Type B pancreatic cell (in vitro differentiated cells): ENCODE measurements around the gene FBLN5. TPM values are rescaled to one million over a fixed set of nuclear protein-coding genes. Genes with fewer than 3 reads are reported as not detected.

Experiments used
- DNase-seq: peaks from one replicate; pipeline ENCODE4 v3.0.0; 2021; ENCODE audit warnings: mixed read lengths; ENCODE audit not compliant: unreplicated experiment; ENCODE audit errors: extremely low spot score
- H3K27ac Mint-ChIP-seq: 2 replicates; pipeline ENCODE4 v1.8.0; 2021; ENCODE audit warnings: mild to moderate bottlenecking, mixed read lengths
- H3K27me3 Mint-ChIP-seq: 2 replicates; pipeline ENCODE4 v1.8.0; 2021; ENCODE audit warnings: mixed read lengths
- H3K36me3 Mint-ChIP-seq: 2 replicates; pipeline ENCODE4 v1.8.0; 2021; ENCODE audit warnings: mixed read lengths
- H3K4me1 Mint-ChIP-seq: one replicate; pipeline ENCODE4 v1.8.0; 2021; ENCODE audit warnings: mixed read lengths; ENCODE audit not compliant: unreplicated experiment
- H3K4me3 Mint-ChIP-seq: 2 replicates; pipeline ENCODE4 v1.8.0; 2021; ENCODE audit warnings: mild to moderate bottlenecking, mixed read lengths
- H3K9me3 Mint-ChIP-seq: 2 replicates; pipeline ENCODE4 v1.8.0; 2021; ENCODE audit warnings: mixed read lengths
- total RNA-seq: library from RNA; stranded (reverse); gene quantifications from 2 replicates; pipeline ENCODE4 v1.2.1, GENCODE V29; 2021; ENCODE audit warnings: low replicate concordance
- TF ChIP-seq, protein P1 (sequence below): fragments of 200-600 bp; sonication (generic); conservative IDR thresholded peaks from 2 replicates; pipeline ENCODE4 v1.5.0; 2021; ENCODE audit warnings: antibody characterized with exemption, mild to moderate bottlenecking

The FBLN5 gene
- total RNA-seq, 1 donor from 2014 or later: 14.1 TPM

DNA sequence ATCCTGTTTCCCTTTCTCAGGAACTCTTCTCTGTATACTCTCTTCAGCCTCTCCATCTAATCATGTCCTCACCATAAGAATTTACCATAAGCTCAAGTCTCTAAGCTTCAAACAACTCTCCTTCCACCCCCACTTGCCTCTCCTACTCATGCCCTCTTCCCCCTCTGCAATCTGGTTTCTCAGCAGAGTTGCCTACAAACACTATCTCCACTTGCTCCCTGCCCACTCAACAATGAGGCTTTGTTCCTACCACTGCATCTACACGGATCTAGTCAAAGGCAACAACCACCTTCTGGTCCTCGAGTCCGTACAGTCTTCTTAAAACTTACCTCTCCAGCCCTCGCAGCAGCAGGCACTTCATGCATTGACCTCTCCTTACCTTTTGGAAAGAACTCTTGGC, 17.2 kb upstream of the FBLN5 start:
- H3K36me3 Mint-ChIP-seq: peaks cover 4% of the 10 kb centered on the region
- TF ChIP-seq, protein P1, sequence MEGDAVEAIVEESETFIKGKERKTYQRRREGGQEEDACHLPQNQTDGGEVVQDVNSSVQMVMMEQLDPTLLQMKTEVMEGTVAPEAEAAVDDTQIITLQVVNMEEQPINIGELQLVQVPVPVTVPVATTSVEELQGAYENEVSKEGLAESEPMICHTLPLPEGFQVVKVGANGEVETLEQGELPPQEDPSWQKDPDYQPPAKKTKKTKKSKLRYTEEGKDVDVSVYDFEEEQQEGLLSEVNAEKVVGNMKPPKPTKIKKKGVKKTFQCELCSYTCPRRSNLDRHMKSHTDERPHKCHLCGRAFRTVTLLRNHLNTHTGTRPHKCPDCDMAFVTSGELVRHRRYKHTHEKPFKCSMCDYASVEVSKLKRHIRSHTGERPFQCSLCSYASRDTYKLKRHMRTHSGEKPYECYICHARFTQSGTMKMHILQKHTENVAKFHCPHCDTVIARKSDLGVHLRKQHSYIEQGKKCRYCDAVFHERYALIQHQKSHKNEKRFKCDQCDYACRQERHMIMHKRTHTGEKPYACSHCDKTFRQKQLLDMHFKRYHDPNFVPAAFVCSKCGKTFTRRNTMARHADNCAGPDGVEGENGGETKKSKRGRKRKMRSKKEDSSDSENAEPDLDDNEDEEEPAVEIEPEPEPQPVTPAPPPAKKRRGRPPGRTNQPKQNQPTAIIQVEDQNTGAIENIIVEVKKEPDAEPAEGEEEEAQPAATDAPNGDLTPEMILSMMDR: no peak
- H3K27ac Mint-ChIP-seq: no peak overlapping the region
- no peak overlapping the region for H3K4me3 Mint-ChIP-seq
- no peaks in the 10 kb centered on the region for H3K27me3 Mint-ChIP-seq
- no peak for DNase-seq
- H3K4me1 Mint-ChIP-seq: peaks cover 9% of the 10 kb centered on the region
- H3K9me3 Mint-ChIP-seq: no peaks in the 10 kb centered on the region

DNA sequence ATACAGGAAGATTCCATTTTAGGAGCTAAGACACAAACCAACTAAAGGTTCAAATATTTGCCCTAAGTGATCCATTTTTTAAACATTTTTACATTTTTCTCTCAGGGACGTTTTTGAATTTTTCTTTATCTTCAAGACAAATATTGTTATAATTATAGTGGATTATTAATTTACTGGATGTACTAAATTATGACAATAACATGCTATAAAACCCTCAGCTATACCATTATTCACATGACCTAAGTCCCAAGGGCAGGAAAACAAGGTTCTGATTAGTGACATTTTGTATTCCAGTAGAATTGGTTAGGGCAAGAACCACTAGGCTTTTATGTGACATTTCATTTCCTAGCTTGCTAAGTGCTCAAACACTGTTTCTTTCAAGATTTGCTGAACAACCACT, 16.5 kb upstream of the FBLN5 start:
- DNase-seq: no peak
- Mint-ChIP-seq H3K4me1 (peaks cover 9% of the 10 kb centered on the region), H3K27ac (no peak overlapping the region), H3K9me3 (no peaks in the 10 kb centered on the region), H3K27me3 (no peaks in the 10 kb centered on the region), H3K36me3 (peaks cover 4% of the 10 kb centered on the region), H3K4me3 (no peak overlapping the region)
- TF ChIP-seq, protein P1: no peak

DNA sequence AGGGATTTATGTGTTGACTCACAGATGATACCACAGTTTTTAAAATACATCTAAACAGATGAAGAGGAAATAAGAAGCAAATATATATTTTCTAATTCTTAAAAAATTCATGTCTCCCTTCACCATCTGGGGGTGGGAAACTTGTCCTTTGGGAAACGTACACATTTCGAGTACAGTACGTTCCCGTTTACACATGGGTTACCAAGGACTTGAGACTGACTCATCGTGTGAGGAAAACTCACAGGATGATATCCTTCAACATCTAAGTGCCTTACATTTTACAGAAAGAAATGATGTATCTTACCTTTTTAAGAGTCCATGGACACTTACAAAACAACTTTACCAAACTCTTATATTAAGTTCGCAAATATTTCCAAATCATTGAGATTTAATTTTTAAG, 16.0 kb upstream of the FBLN5 start:
- no peak overlapping the region for H3K27ac Mint-ChIP-seq
- H3K4me1 Mint-ChIP-seq: peaks cover 9% of the 10 kb centered on the region
- H3K4me3 Mint-ChIP-seq: no peak overlapping the region
- TF ChIP-seq, protein P1: no peak
- no peaks in the 10 kb centered on the region for H3K27me3 Mint-ChIP-seq
- peaks cover 4% of the 10 kb centered on the region for H3K36me3 Mint-ChIP-seq
- no peaks in the 10 kb centered on the region for H3K9me3 Mint-ChIP-seq
- no peak for DNase-seq

DNA sequence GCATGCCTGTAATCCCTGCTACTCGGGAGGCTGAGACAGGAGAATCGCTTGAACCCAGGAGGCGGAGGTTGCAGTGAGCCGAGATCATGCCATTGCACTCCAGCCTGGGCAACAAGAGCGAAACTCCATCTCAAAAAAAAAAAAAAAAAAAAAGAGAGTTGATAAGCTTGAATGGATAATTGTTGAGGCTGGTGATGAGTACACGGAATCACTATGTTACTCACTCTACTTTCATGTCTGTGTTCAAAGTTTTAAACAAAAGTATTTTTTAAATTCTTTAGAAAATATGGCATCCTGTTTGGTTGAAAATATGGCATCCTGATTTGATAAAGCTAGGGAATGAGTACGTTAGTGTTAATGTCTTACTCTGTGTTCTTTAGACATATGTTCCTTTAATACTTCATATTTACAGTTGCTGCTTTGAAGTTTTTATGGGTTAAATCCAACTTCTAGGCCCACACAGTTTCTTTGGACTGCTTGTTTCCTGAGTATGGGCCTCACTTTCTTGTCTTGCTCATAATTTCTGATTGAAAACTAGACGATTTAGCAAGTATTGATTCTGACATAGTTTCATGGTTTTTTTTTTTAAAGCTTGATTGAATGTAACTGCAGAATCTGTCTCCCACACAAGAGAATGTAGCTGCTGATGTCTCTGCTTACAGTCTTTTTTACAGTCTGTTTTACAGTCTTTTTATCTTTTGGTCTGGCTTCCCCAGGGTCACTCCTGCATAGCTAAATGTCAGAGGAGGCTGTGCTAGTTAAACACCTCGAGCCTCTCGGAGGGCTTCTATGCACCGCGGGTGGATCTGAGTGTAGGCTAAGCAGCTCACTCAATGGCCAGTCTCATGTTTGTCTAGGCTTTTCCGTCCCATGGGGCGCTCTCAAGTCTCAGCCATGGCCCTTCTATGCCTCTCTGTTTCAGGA, 14.1 kb upstream of the FBLN5 start:
- DNase-seq: no peak
- TF ChIP-seq, protein P1: no peak
- no peaks in the 10 kb centered on the region for H3K9me3 Mint-ChIP-seq
- peaks cover 4% of the 10 kb centered on the region for H3K36me3 Mint-ChIP-seq
- no peak overlapping the region for H3K4me3 Mint-ChIP-seq
- no peaks in the 10 kb centered on the region for H3K27me3 Mint-ChIP-seq
- peaks cover 9% of the 10 kb centered on the region for H3K4me1 Mint-ChIP-seq
- H3K27ac Mint-ChIP-seq: no peak overlapping the region

DNA sequence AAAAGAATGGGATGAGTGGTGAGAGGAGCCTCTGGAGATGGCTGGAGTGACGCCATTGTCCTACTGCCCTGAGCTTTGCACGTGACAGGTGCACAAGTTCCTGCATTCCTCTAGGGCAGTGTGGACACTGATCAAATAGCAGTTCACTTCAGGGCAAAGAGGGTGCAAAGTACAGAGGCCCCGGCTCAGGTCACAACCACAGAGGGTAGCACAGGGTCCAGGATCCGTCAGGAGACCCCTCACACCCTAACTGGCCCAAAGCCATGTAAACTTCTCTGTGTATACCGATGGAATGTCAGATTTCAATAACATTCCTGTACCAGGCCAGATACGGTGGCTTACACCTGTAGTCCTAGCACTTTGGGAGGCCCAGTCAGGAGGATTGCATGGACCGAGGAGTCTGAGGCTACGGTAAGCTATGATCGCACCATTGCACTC, 10.4 kb upstream of the FBLN5 start:
- DNase-seq: no peak
- H3K4me3 Mint-ChIP-seq: no peak overlapping the region
- no peaks in the 10 kb centered on the region for H3K27me3 Mint-ChIP-seq
- no peaks in the 10 kb centered on the region for H3K9me3 Mint-ChIP-seq
- H3K4me1 Mint-ChIP-seq: peaks cover 9% of the 10 kb centered on the region
- TF ChIP-seq, protein P1: no peak
- H3K27ac Mint-ChIP-seq: no peak overlapping the region
- H3K36me3 Mint-ChIP-seq: no peaks in the 10 kb centered on the region
